IMR-90 (cell line): ENCODE results near the gene UBN1. TPM values are rescaled to one million over a fixed set of nuclear protein-coding genes. Genes with fewer than 3 reads are reported as not detected.

Source experiments
- ATAC-seq: fragments of 200-7000 bp; cut with Tn5 transposase; 2 replicates; pipeline ENCODE4 v1.9.1; 2020; ENCODE audit warnings: low read depth, mild to moderate bottlenecking, moderate library complexity
- BruUV-seq: library from RNA; stranded (reverse); fragments of 400-500 nt; replicated peaks from 2 replicates; lab custom pipeline; 2021; lab: Mats Ljungman, UMichigan
- CTCF ChIA-PET: fragments of 300-600 bp; formaldehyde crosslinking; extraction: SDS; loops from one replicate; lab custom pipeline; 2021; ENCODE audit warnings: antibody characterized with exemption; lab: Yijun Ruan, JAX
- POLR2A ChIA-PET: fragments of 300-600 bp; sonication (Branson Sonifier 250); formaldehyde crosslinking; loops from one replicate; lab custom pipeline; 2022; ENCODE audit warnings: antibody characterized with exemption; ENCODE audit not compliant: unreplicated experiment; lab: Charles Lee
- DNase-seq: peaks from one replicate; pipeline ENCODE4 v3.0.0; 2013
- H2AFZ ChIP-seq: replicated peaks from 2 replicates; pipeline ENCODE3; 2013; ENCODE audit warnings: low read length, mild to moderate bottlenecking; ENCODE audit not compliant: poor library complexity
- H2AK5ac ChIP-seq: 2 replicates; pipeline ENCODE4 v1.6.1; 2013; ENCODE audit warnings: low read depth, low read length, inconsistent platforms
- H2AK9ac ChIP-seq: replicated peaks from 2 replicates; pipeline ENCODE3; 2013; ENCODE audit warnings: mild to moderate bottlenecking, low read depth, low read length, moderate library complexity; ENCODE audit not compliant: poor library complexity
- H2BK120ac ChIP-seq: 2 replicates; pipeline ENCODE4 v1.6.1; 2013; ENCODE audit warnings: low read depth, low read length, inconsistent platforms
- H2BK15ac ChIP-seq: 3 replicates; pipeline ENCODE4 v1.6.1; 2013; ENCODE audit warnings: low read depth, low read length, inconsistent platforms
- H2BK20ac ChIP-seq: 2 replicates; pipeline ENCODE4 v1.6.1; 2013; ENCODE audit warnings: low read depth, mild to moderate bottlenecking, inconsistent platforms, low read length, moderate library complexity
- H2BK5ac ChIP-seq: 2 replicates; pipeline ENCODE4 v1.6.1; 2013; ENCODE audit warnings: mild to moderate bottlenecking, low read depth, low read length, inconsistent platforms; ENCODE audit not compliant: poor library complexity, severe bottlenecking
- H3K14ac ChIP-seq: replicated peaks from 2 replicates; pipeline ENCODE4 v1.6.1; 2013; ENCODE audit warnings: low read depth, low read length, inconsistent platforms
- H3K18ac ChIP-seq: 2 replicates; pipeline ENCODE4 v1.6.1; 2013; ENCODE audit warnings: low read depth, low read length, control low read depth
- H3K23ac ChIP-seq: 2 replicates; pipeline ENCODE4 v1.6.1; 2013; ENCODE audit warnings: low read depth, low read length, inconsistent platforms
- H3K27ac ChIP-seq: 2 replicates; pipeline ENCODE4 v1.5.1; 2013; ENCODE audit warnings: mild to moderate bottlenecking, control low read depth, low read length; ENCODE audit not compliant: insufficient read depth
- H3K27me3 ChIP-seq: 2 replicates; pipeline ENCODE4 v1.6.1; 2013; ENCODE audit warnings: low read length; ENCODE audit not compliant: control insufficient read depth, insufficient read depth
- H3K36me3 ChIP-seq: 2 replicates; pipeline ENCODE4 v1.6.1; 2013; ENCODE audit warnings: low read length, mixed read lengths; ENCODE audit not compliant: control insufficient read depth, insufficient read depth
- H3K4ac ChIP-seq: 2 replicates; pipeline ENCODE4 v1.6.1; 2013; ENCODE audit warnings: low read depth, low read length, inconsistent platforms
- H3K4me1 ChIP-seq: 2 replicates; pipeline ENCODE4 v1.6.1; 2013; ENCODE audit warnings: low read length, mixed read lengths; ENCODE audit not compliant: control insufficient read depth, insufficient read depth
- H3K4me2 ChIP-seq: 2 replicates; pipeline ENCODE4 v1.6.1; 2013; ENCODE audit warnings: low read depth, mild to moderate bottlenecking, control low read depth, low read length, moderate library complexity
- H3K4me3 ChIP-seq: 2 replicates; pipeline ENCODE4 v1.5.1; 2013; ENCODE audit warnings: low read depth, mild to moderate bottlenecking, control low read depth, low read length, moderate library complexity; ENCODE audit not compliant: insufficient read depth
- H3K56ac ChIP-seq: 2 replicates; pipeline ENCODE4 v1.6.1; 2013; ENCODE audit warnings: low read length, inconsistent platforms; ENCODE audit not compliant: insufficient read depth; ENCODE audit errors: extremely low read depth
- H3K79me1 ChIP-seq, 2 experiments: 2 replicates each; pipeline ENCODE4 v1.6.1; 2013; ENCODE audit warnings: low read length in 2 of 2, inconsistent platforms in 1 of 2, low read depth in 1 of 2
- H3K9ac ChIP-seq: 2 replicates; pipeline ENCODE4 v1.6.1; 2013; ENCODE audit warnings: low read depth, low read length, control low read depth
- H3K9me1 ChIP-seq: 2 replicates; pipeline ENCODE4 v1.6.1; 2013; ENCODE audit warnings: low read length, inconsistent platforms; ENCODE audit not compliant: insufficient read depth
- H3K9me3 ChIP-seq: 2 replicates; pipeline ENCODE4 v1.6.1; 2013; ENCODE audit warnings: low read length; ENCODE audit not compliant: control insufficient read depth, insufficient read depth
- H4K20me1 ChIP-seq: 2 replicates; pipeline ENCODE4 v1.6.1; 2013; ENCODE audit warnings: low read length, inconsistent platforms; ENCODE audit not compliant: insufficient read depth
- H4K5ac ChIP-seq: 2 replicates; pipeline ENCODE4 v1.6.1; 2013; ENCODE audit warnings: mild to moderate bottlenecking, low read depth, low read length, control low read depth
- H4K8ac ChIP-seq, 2 experiments: 2 replicates each; pipeline ENCODE4 v1.6.1; 2013; ENCODE audit warnings: low read depth in 2 of 2, low read length in 2 of 2, control low read depth in 1 of 2, inconsistent platforms in 1 of 2
- H4K91ac ChIP-seq: 2 replicates; pipeline ENCODE4 v1.6.1; 2013; ENCODE audit warnings: low read depth, low read length, inconsistent platforms; ENCODE audit not compliant: insufficient read depth
- MAFK ChIP-seq: IDR thresholded peaks from 2 replicates; pipeline ENCODE4 v1.6.1; 2012; ENCODE audit warnings: low read depth, low read length, improper control_type of control experiment
- RFX5 ChIP-seq: IDR thresholded peaks from 2 replicates; pipeline ENCODE4 v1.8.0; 2012; ENCODE audit warnings: low read depth, mild to moderate bottlenecking, low read length, moderate library complexity
- WGBS, 2 experiments: methylation state at CpG; one replicate each; pipeline versions ENCODE4 v1.1.5 to v1.1.7; 2013; ENCODE audit warnings: missing lambda C conversion rate in 2 of 2; ENCODE audit not compliant: insufficient read length in 1 of 2; ENCODE audit errors: extremely low coverage in 2 of 2; 5-methylcytosine and 5-hydroxymethylcytosine counted together
- dilution Hi-C: fragments of 300-500 bp; cut with HindIII; formaldehyde crosslinking; loops from one replicate; pipeline ENCODE4 v1.14.3; 2018; ENCODE audit warnings: low sequenced_read_pairs; ENCODE audit not compliant: unreplicated experiment
- in situ Hi-C: fragments of 300-500 bp; cut with MboI; formaldehyde crosslinking; loops from 3 replicates; pipeline ENCODE4 v1.14.3; 2019; ENCODE audit warnings: low sequenced_read_pairs, inconsistent platforms, mixed read lengths
- intact Hi-C: fragments of 100-400 bp; cut with micrococcal nuclease; formaldehyde crosslinking; loops from 2 replicates; pipeline ENCODE4 v1.10.0; 2022
- polyA plus RNA-seq, 3 experiments: library from polyadenylated mRNA; depleted of rRNA; stranded (reverse); fragments of >200 nt; gene quantifications; 2 replicates each; pipeline ENCODE4 v1.2.3, GENCODE V29; 2012; ENCODE audit warnings: low replicate concordance in 1 of 3
- total RNA-seq: library from RNA; depleted of rRNA; stranded (reverse); fragments of >200 nt; gene quantifications from 2 replicates; pipeline ENCODE4 v1.2.3, GENCODE V29; 2012
- TF ChIP-seq, protein P1 (sequence below): fragments of 150-350 bp; IDR thresholded peaks from 2 replicates; pipeline ENCODE4 v1.6.1; 2016; ENCODE audit warnings: low read depth, mild to moderate bottlenecking, low read length, moderate library complexity, borderline replicate concordance

UBN1 gene
- total and polyA plus RNA-seq, 2 of the 4 experiments (the other 2 are of a cell fraction), result 5.7 to 16.3 TPM

DNA sequence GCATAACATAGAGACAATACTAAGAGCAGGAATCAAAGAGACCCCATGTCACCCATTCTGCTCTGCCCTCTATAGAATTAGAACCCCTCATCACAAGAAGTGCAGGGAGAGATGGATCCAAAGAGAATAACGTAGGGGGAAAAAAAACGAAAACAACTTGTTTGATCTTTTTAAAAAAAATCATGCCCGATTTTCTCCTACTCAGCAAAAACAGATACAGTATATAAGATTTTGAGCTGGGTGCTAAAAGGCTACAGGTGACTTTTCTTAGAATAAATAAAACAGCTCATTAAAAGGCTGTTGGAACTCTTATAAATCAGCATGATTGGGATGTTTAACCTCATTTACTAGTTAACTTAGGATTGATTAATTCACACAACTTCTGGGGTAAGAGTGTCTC is 17.4 kb downstream of the UBN1 start:
- Histone ChIP-seq H3K79me1 (peaks cover 24 to 61% of the 10 kb centered on the region in 2 experiments), H2AK9ac (no peak overlapping the region), H2AFZ (no peak overlapping the region), H2BK5ac (no peak overlapping the region), H4K5ac (no peak overlapping the region), H2BK20ac (no peak overlapping the region), H3K23ac (no peak overlapping the region), H2AK5ac (no peak overlapping the region), H3K9me1 (0 out of 2 replicates have a peak, but pooled peaks cover 3% of the 10 kb centered on the region), H3K36me3 (peaks cover 41% of the 10 kb centered on the region), H3K9ac (no peak overlapping the region), H3K4ac (no peak overlapping the region), H2BK120ac (no peak overlapping the region), H3K4me2 (no peak overlapping the region), H3K9me3 (no peaks in the 10 kb centered on the region), H4K20me1 (peaks cover 56% of the 10 kb centered on the region), H2BK15ac (no peak overlapping the region), H3K4me1 (no peaks in the 10 kb centered on the region; the same call in 1 of the 2 replicates), H3K27ac (no peak overlapping the region), H3K56ac (no peak overlapping the region), H3K27me3 (no peaks in the 10 kb centered on the region), H3K14ac (no peak overlapping the region), H3K4me3 (no peak overlapping the region), H3K18ac (no peak overlapping the region), H4K91ac (no peak overlapping the region), H4K8ac (no peak overlapping the region)
- no TSS peak for BruUV-seq
- TF ChIP-seq MAFK, result peak; percentile 77
- TF ChIP-seq, protein P1, sequence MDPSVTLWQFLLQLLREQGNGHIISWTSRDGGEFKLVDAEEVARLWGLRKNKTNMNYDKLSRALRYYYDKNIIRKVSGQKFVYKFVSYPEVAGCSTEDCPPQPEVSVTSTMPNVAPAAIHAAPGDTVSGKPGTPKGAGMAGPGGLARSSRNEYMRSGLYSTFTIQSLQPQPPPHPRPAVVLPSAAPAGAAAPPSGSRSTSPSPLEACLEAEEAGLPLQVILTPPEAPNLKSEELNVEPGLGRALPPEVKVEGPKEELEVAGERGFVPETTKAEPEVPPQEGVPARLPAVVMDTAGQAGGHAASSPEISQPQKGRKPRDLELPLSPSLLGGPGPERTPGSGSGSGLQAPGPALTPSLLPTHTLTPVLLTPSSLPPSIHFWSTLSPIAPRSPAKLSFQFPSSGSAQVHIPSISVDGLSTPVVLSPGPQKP, result no peak
- TF ChIP-seq RFX5, result no peak
- ATAC-seq (no peak), DNase-seq (no peak)
- WGBS, 2 experiments, result no CpG with 5 or more reads among the region's 3 CpGs
- in situ Hi-C loops, result no loop called here
- CTCF ChIA-PET, result no interaction called here
- intact Hi-C loops, result no loop called here
- POLR2A ChIA-PET, result interaction anchor here (0.5 kb wide), 1 partner anchor 89 kb away, joined by 6 read pairs; no protein-coding TSS in a partner anchor
- dilution Hi-C loops, result no loop called here
